K562 (cell line): ENCODE data around the gene PHLDB1. TPM values are rescaled to one million over a fixed set of nuclear protein-coding genes. Genes with fewer than 3 reads are reported as not detected.
A peak's percentile ranks its signal among the peaks of the same experiment; 100 is the strongest.

ENCODE experiments used
- ATAC-seq: fragments of 200-7000 bp; cut with Tn5 transposase; 3 replicates; pipeline ENCODE4 v1.9.1; 2020; ENCODE audit warnings: moderate library complexity
- BruUV-seq: library from RNA; stranded (reverse); fragments of 400-500 nt; replicated peaks from 2 replicates; lab custom pipeline; 2021; lab: Mats Ljungman, UMichigan
- CTCF ChIA-PET: fragments of 300-600 bp; formaldehyde crosslinking; extraction: SDS; loops from one replicate; lab custom pipeline; 2021; ENCODE audit warnings: low intra/inter-chr PET ratio; lab: Yijun Ruan, JAX
- POLR2A ChIA-PET: fragments of 300-600, 350-650 bp; sonication (Branson Sonifier 250); formaldehyde crosslinking; extraction: SDS; loops from one replicate; lab custom pipeline; 2021; ENCODE audit warnings: antibody characterized with exemption, inconsistent platforms; lab: Yijun Ruan, JAX
- DNase-seq, 4 experiments: peaks; one replicate each; pipeline versions ENCODE4 v3.0.0 to v3.0.0-alpha.2; 2011 to 2018; ENCODE audit warnings: low spot score in 3 of 4, mixed read lengths in 3 of 4; ENCODE audit errors: extremely low read depth in 1 of 4
- FAIRE-seq: peaks from 2 replicates; lab custom pipeline; 2011; peaks lifted over from hg19 to GRCh38; lab: Jason Lieb, UNC
- H2AFZ ChIP-seq: 2 replicates; pipeline ENCODE4 v1.6.0; 2011; ENCODE audit warnings: low read depth, low read length, control low read depth, inconsistent platforms
- H3K27ac ChIP-seq: fragments of 200-600 bp; 3 replicates; pipeline ENCODE4 v1.8.0; 2011; ENCODE audit warnings: low read depth, mild to moderate bottlenecking, control low read depth, inconsistent platforms, low read length, moderate library complexity, mixed read lengths; ENCODE audit errors: extremely low read depth
- H3K27me3 ChIP-seq, 2 experiments: fragments of 300-600 bp in 1 of 2; 2 replicates in 1 of 2; 3 replicates in 1 of 2; pipeline versions ENCODE4 v1.6.0 to v1.8.0; 2011; ENCODE audit warnings: inconsistent platforms in 2 of 2, low read length in 2 of 2, mild to moderate bottlenecking in 1 of 2, mixed read lengths in 1 of 2, moderate library complexity in 1 of 2; ENCODE audit not compliant: control insufficient read depth in 2 of 2, insufficient read depth in 2 of 2
- H3K36me3 ChIP-seq: fragments of 300-600 bp; 3 replicates; pipeline ENCODE4 v1.8.0; 2011; ENCODE audit warnings: mild to moderate bottlenecking, low read length, inconsistent platforms; ENCODE audit not compliant: control insufficient read depth, insufficient read depth
- H3K4me1 ChIP-seq, 2 experiments: fragments of 200-600 bp in 1 of 2; replicated peaks in 1 of 2; 2 replicates in 1 of 2; 3 replicates in 1 of 2; pipeline versions ENCODE4 v1.5.1 to v1.8.0; 2011; ENCODE audit warnings: inconsistent platforms in 2 of 2, low read length in 2 of 2, mild to moderate bottlenecking in 1 of 2, mixed read lengths in 1 of 2, moderate library complexity in 1 of 2; ENCODE audit not compliant: control insufficient read depth in 2 of 2, insufficient read depth in 2 of 2
- H3K4me2 ChIP-seq: 2 replicates; pipeline ENCODE4 v1.6.1; 2011; ENCODE audit warnings: low read length, control low read depth, inconsistent platforms, mixed read lengths; ENCODE audit not compliant: insufficient read depth
- H3K4me3 ChIP-seq: fragments of 200-600 bp; sonication (generic), shearing (Covaris generic); 2 replicates; pipeline ENCODE4 v1.5.1; 2016; ENCODE audit warnings: control low read depth, inconsistent platforms
- H3K79me2 ChIP-seq: fragments of 200-600 bp; 3 replicates; pipeline ENCODE4 v1.8.0; 2011; ENCODE audit warnings: low read length, inconsistent platforms; ENCODE audit not compliant: control insufficient read depth, insufficient read depth
- H3K9ac ChIP-seq, 2 experiments: 2 replicates each; pipeline versions ENCODE4 v1.6.0 to v1.6.1; 2011; ENCODE audit warnings: low read depth in 2 of 2, low read length in 2 of 2, control low read depth in 1 of 2, inconsistent platforms in 1 of 2, mild to moderate bottlenecking in 1 of 2, mixed read lengths in 1 of 2; ENCODE audit not compliant: insufficient read depth in 1 of 2
- H3K9me1 ChIP-seq: one replicate; pipeline ENCODE4 v1.6.0; 2011; ENCODE audit warnings: inconsistent platforms, mild to moderate bottlenecking, low read length, moderate library complexity; ENCODE audit not compliant: control insufficient read depth, insufficient read depth
- H3K9me3 ChIP-seq: replicated peaks from 2 replicates; pipeline ENCODE4 v1.5.1; 2011; ENCODE audit warnings: low read depth, low read length, inconsistent platforms; ENCODE audit not compliant: control insufficient read depth, insufficient read depth
- H4K20me1 ChIP-seq: replicated peaks from 2 replicates; pipeline ENCODE4 v1.6.1; 2011; ENCODE audit warnings: low read length, inconsistent platforms, mixed read lengths; ENCODE audit not compliant: control insufficient read depth, insufficient read depth
- CEBPG ChIP-seq, 3 experiments: fragments of 200-800 bp in 1 of 3; sonication (Bioruptor generic) in 1 of 3; sonication (generic) in 1 of 3; formaldehyde crosslinking in 1 of 3; IDR thresholded peaks in 2 of 3; conservative IDR thresholded peaks in 1 of 3; 2 replicates each; pipeline versions ENCODE4 v1.6.1 to v1.8.0; 2016 to 2022; ENCODE audit warnings: missing compliant biosample characterization in 2 of 3, missing genetic modification characterization in 2 of 3, mild to moderate bottlenecking in 1 of 3, missing genetic modification reagents in 1 of 3
- CREBBP ChIP-seq: IDR thresholded peaks from one replicate; pipeline ENCODE4 v1.6.1; 2012; ENCODE audit warnings: low read depth, mild to moderate bottlenecking, control low read depth, inconsistent platforms, low read length
- EP300 ChIP-seq: IDR thresholded peaks from 2 replicates; pipeline ENCODE4 v1.6.1; 2012; ENCODE audit warnings: low read length, improper control_type of control experiment
- ILK ChIP-seq: fragments of 450-650 bp; IDR thresholded peaks from 2 replicates; pipeline ENCODE4 v1.6.1; 2016; ENCODE audit warnings: missing genetic modification characterization, low read depth, mild to moderate bottlenecking, missing compliant biosample characterization, moderate library complexity, borderline replicate concordance
- KDM2B ChIP-seq: fragments of 250-450 bp; sonication (Bioruptor Pico); IDR thresholded peaks from 2 replicates; pipeline ENCODE4 v1.8.0; 2021; ENCODE audit warnings: mild to moderate bottlenecking, moderate library complexity
- NR4A1 ChIP-seq, 2 experiments: fragments of 250-450 bp in 1 of 2; fragments of 450-650 bp in 1 of 2; sonication (Bioruptor Pico) in 1 of 2; IDR thresholded peaks; 2 replicates each; pipeline versions ENCODE4 v1.4.0 to v1.6.1; 2016 to 2020; ENCODE audit warnings: mild to moderate bottlenecking in 2 of 2, missing compliant biosample characterization in 1 of 2, missing genetic modification characterization in 1 of 2, moderate library complexity in 1 of 2
- PCBP2 ChIP-seq: fragments of 200-400 bp; formaldehyde crosslinking; IDR thresholded peaks from 2 replicates; pipeline ENCODE4 v1.6.1; 2018; ENCODE audit warnings: low read length, low read depth, mild to moderate bottlenecking, moderate library complexity; ENCODE audit not compliant: poor library complexity, severe bottlenecking
- PHF8 ChIP-seq: fragments of 200-600 bp; sonication (generic); IDR thresholded peaks from 2 replicates; pipeline ENCODE4 v1.6.1; 2012; ENCODE audit warnings: mixed run types, mild to moderate bottlenecking, inconsistent platforms, low read length, moderate library complexity, borderline replicate concordance
- POU5F1 ChIP-seq: fragments of 150-350 bp; IDR thresholded peaks from 2 replicates; pipeline ENCODE4 v1.6.1; 2014; ENCODE audit warnings: borderline replicate concordance, low read length, low read depth, mild to moderate bottlenecking; ENCODE audit not compliant: partially characterized antibody
- PTRF ChIP-seq: fragments of 450-650 bp; IDR thresholded peaks from 2 replicates; pipeline ENCODE4 v1.6.1; 2016; ENCODE audit warnings: mild to moderate bottlenecking, missing genetic modification characterization, missing compliant biosample characterization
- SMARCA5 ChIP-seq: fragments of 450-650 bp; IDR thresholded peaks from 2 replicates; pipeline ENCODE4 v1.6.1; 2016
- SP2 ChIP-seq: IDR thresholded peaks from 2 replicates; pipeline ENCODE4 v1.6.1; 2011; ENCODE audit warnings: mild to moderate bottlenecking, low read depth, low read length, moderate library complexity; ENCODE audit not compliant: poor library complexity, severe bottlenecking; ENCODE audit errors: extremely low read depth
- U2AF1 ChIP-seq: fragments of 200-400 bp; formaldehyde crosslinking; optimal IDR thresholded peaks from 2 replicates; pipeline ENCODE3; 2017; ENCODE audit warnings: mild to moderate bottlenecking, low read depth, low read length, moderate library complexity
- ZNF134 ChIP-seq: fragments of 250-450 bp; sonication (Bioruptor Pico); conservative IDR thresholded peaks from 2 replicates; pipeline ENCODE4 v1.4.0; 2020
- ZNF165 ChIP-seq: fragments of 250-450 bp; sonication (Bioruptor Pico); IDR thresholded peaks from 2 replicates; pipeline ENCODE4 v1.4.0; 2020; ENCODE audit warnings: borderline replicate concordance
- WGBS: fragments of 100-300 bp; shearing (Covaris generic); methylation state at CpG from one replicate; pipeline ENCODE4 v1.1.6; 2016; ENCODE audit warnings: low coverage, mixed read lengths; ENCODE audit not compliant: insufficient coverage; ENCODE audit errors: missing lambda C conversion rate; 5-methylcytosine and 5-hydroxymethylcytosine counted together
- in situ Hi-C: fragments of 300-500 bp; cut with MboI; formaldehyde crosslinking; loops from 4 replicates; pipeline ENCODE4 v1.15.0; 2018; ENCODE audit warnings: inconsistent platforms, mixed read lengths
- intact Hi-C: fragments of 100-400 bp; cut with micrococcal nuclease; formaldehyde crosslinking; loops from 2 replicates; pipeline ENCODE4 v1.14.2; 2022
- polyA plus RNA-seq, 8 experiments: library from polyadenylated mRNA; depleted of rRNA in 4 of 8; stranded (reverse) in 5 of 8; unstranded in 3 of 8; fragments of >200 nt; fragmentation: Nextera tagmentation in 2 of 8; fragmentation: Illumina TruSeq in 1 of 8; extraction: Ambion mirVana in 2 of 8; extraction: Trizol in 1 of 8; gene quantifications; 2 replicates each; pipeline versions ENCODE4 v1.2.1 to v1.2.3, GENCODE V29; 2011 to 2014; ENCODE audit warnings: inconsistent platforms in 1 of 8, missing spikeins in 1 of 8
- total RNA-seq, 7 experiments: library from RNA; depleted of rRNA in 6 of 7; stranded (reverse); fragments of >200 nt in 6 of 7; fragmentation: Illumina TruSeq in 2 of 7; extraction: Trizol in 2 of 7; gene quantifications; 2 replicates each; pipeline versions ENCODE4 v1.2.1 to v1.2.3, GENCODE V29; 2011 to 2021; ENCODE audit warnings: low replicate concordance in 1 of 7
- TF ChIP-seq, protein P1 (sequence below): sonication (generic); IDR thresholded peaks from 2 replicates; pipeline ENCODE4 v1.6.1; 2016
- TF ChIP-seq, protein P2 (sequence below): fragments of 450-650 bp; formaldehyde crosslinking; IDR thresholded peaks from 2 replicates; pipeline ENCODE4 v1.4.0; 2020; ENCODE audit warnings: mild to moderate bottlenecking, moderate library complexity

The PHLDB1 gene
- total and polyA plus RNA-seq, 9 of the 15 experiments (the other 6 are each of a cell fraction or from before 2014, with no cell fraction given), result 2.0 to 28.7 (median 16.2) TPM

DNA sequence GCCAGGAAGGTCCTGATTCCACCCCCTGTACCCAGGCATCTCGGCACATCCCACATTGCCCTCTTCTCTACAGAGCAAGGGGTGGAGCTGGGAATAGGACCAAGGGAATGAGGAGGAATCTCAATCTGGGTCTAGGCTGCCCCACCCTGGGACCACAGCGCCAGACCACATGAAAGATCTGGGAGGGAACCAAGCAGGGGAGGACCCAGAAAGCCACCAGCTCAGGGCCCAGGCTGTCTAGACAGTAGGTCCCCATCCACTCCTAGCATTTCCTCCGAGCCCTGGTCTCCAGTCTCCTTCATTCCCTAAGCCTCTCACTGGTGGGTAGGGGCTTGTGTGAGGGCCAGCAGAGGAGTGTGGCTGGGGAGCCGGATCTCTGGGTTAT, 11.6 kb downstream of the PHLDB1 start:
- 69% methylated on average over 4 of the region's 4 CpGs for WGBS

DNA sequence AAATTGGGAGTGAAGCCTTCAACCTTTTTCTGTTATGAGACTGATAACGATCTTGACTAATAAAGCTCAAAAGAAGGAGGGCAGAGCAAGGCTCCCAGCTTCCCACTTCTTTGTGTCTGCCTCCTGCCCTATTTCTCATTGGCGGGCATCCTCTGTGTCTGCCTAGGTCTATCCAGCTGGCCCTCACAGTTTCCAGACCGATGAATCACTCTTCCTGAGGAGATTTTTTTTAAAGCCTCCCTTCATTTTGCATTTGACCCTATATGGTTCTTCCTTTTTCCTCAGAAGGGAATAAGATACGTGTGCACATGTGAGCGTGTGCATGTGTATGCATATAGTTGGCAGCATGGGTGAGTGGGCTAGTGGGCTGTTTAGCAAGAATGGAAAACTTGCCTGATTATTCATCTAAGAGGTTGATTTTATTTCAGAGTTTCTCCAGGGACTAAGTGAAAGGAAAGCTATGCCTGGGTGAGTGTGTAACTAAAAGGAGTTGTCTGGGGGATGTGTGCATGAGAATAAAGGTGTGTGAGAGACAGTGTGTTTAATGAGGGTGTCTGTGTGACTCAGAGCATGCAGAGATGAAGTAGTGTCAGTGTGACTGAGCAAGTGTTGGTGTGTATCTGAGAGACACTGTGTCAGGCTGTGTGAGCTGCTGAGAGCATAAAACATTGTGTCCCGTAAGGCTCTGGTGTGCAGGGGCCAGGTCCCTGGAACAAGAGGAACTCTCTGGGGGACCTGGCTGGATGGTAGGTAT, 12.2 kb downstream of the PHLDB1 start:
- 68% methylated on average over 6 of the region's 6 CpGs for WGBS
- no peak for FAIRE-seq
- BruUV-seq, result no TSS peak
- Histone ChIP-seq H3K4me2 (no peak overlapping the region), H3K4me3 (no peak overlapping the region), H3K27me3 (no peaks in the 10 kb centered on the region), H3K27ac (no peak overlapping the region), H3K9me1 (no peaks in the 10 kb centered on the region), H3K36me3 (peaks cover 13% of the 10 kb centered on the region), H3K9ac (no peak overlapping the region), H3K4me1 (peaks cover 28 to 36% of the 10 kb centered on the region in 2 experiments), H3K9me3 (no peaks in the 10 kb centered on the region), H4K20me1 (no peaks in the 10 kb centered on the region), H3K79me2 (peaks cover 13% of the 10 kb centered on the region), H2AFZ (no peak overlapping the region)
- DNase-seq, result no peak
- intact Hi-C loops (no loop called here), in situ Hi-C loops (no loop called here)
- CTCF ChIA-PET, result no interaction called here
- ATAC-seq, result no peak
- POLR2A ChIA-PET, result interaction anchor here (2.2 to 3.7 kb wide), 2 partner anchors 11 to 15 kb away, joined by 7 to 21 read pairs; partner anchors contain the start of gene PHLDB1
- TF ChIP-seq SMARCA5 (no peak), CEBPG (CRISPR knock-in tag; IDR thresholded peaks at IDR 0.05) (no peak), CEBPG (tag; conservative IDR thresholded peaks at IDR 0.05 in 1 of 2, IDR thresholded peaks at IDR 0.05 in 1 of 2) (no peak), SP2 (no peak), KDM2B (CRISPR knock-in tag) (no peak), PCBP2 (no peak), U2AF1 (no peak), EP300 (no peak)
- TF ChIP-seq, protein P1, sequence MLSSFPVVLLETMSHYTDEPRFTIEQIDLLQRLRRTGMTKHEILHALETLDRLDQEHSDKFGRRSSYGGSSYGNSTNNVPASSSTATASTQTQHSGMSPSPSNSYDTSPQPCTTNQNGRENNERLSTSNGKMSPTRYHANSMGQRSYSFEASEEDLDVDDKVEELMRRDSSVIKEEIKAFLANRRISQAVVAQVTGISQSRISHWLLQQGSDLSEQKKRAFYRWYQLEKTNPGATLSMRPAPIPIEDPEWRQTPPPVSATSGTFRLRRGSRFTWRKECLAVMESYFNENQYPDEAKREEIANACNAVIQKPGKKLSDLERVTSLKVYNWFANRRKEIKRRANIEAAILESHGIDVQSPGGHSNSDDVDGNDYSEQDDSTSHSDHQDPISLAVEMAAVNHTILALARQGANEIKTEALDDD, result no peak
- TF ChIP-seq, protein P2, sequence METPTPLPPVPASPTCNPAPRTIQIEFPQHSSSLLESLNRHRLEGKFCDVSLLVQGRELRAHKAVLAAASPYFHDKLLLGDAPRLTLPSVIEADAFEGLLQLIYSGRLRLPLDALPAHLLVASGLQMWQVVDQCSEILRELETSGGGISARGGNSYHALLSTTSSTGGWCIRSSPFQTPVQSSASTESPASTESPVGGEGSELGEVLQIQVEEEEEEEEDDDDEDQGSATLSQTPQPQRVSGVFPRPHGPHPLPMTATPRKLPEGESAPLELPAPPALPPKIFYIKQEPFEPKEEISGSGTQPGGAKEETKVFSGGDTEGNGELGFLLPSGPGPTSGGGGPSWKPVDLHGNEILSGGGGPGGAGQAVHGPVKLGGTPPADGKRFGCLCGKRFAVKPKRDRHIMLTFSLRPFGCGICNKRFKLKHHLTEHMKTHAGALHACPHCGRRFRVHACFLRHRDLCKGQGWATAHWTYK (CRISPR knock-in tag), result no peak

More for the DNA sequence above, 11.6 kb downstream of the PHLDB1 start:
- no peaks in the 10 kb centered on the region for H3K9me1 ChIP-seq
- ATAC-seq (no peak), FAIRE-seq (no peak), DNase-seq (no peak)
- in situ Hi-C loops, result no loop called here
- intact Hi-C loops, result no loop called here
- POLR2A ChIA-PET, result interaction anchor here (0.6 to 3.7 kb wide), 3 partner anchors 11 to 396 kb away, joined by 3 to 21 read pairs (median 7); partner anchors contain the start of gene PHLDB1
- no TSS peak for BruUV-seq
- H3K9ac ChIP-seq, result peak overlapping the region in 1 of 2 experiments; percentile 63; a peak in 1 of 4 replicates
- peaks cover 28 to 36% of the 10 kb centered on the region in 2 experiments for H3K4me1 ChIP-seq
- H3K9me3 ChIP-seq, result no peaks in the 10 kb centered on the region
- H3K36me3 ChIP-seq, result peaks cover 17% of the 10 kb centered on the region
- no peak overlapping the region for H2AFZ ChIP-seq
- no peak overlapping the region for H3K4me3 ChIP-seq
- H3K4me2 ChIP-seq, result no peak overlapping the region
- H4K20me1 ChIP-seq, result no peaks in the 10 kb centered on the region
- CTCF ChIA-PET, result no interaction called here
- no peaks in the 10 kb centered on the region for H3K27me3 ChIP-seq
- peaks cover 13% of the 10 kb centered on the region for H3K79me2 ChIP-seq
- TF ChIP-seq CREBBP, result no peak
- TF ChIP-seq NR4A1 (CRISPR knock-in tag; IDR thresholded peaks at IDR 0.05), result no peak
- TF ChIP-seq NR4A1 (tag; IDR thresholded peaks at IDR 0.05), result no peak
- no peak for TF ChIP-seq ILK (tag)
- no peak for TF ChIP-seq POU5F1
- no peak for TF ChIP-seq PHF8
- no peak for TF ChIP-seq ZNF134
- no peak for TF ChIP-seq PTRF
- no peak for TF ChIP-seq ZNF165
- H3K27ac ChIP-seq, result no peak overlapping the region
